Activated T-cell treated with anti-CD3 and anti-CD28 coated beads for 1 hour (primary cell): ENCODE data around the gene FOXE3.

Experiments
- DNase-seq: peaks from one replicate; pipeline ENCODE4 v3.0.0-alpha.2; 2020; ENCODE audit warnings: low read depth

The FOXE3 gene

DNA sequence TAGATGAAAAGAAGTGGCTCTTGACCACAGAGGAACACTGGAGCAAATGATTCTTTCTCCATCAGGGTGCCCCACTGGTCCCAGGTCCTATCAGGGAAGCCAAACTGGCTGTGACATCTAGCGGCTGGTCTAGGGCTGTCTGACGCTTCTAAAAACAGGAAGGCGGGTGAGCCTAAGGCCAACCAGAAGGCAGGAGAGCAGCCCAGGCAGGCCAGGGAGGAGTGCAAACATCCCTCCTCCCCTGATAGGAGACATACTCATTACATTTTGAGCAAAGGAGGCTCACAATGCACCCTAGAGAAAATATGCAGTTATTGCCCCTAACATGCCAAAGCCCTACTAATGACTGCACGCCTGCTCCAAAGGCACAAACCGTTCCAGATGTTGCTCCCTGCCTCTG, 10.4 kb upstream of the FOXE3 start:
- no peak for DNase-seq

DNA sequence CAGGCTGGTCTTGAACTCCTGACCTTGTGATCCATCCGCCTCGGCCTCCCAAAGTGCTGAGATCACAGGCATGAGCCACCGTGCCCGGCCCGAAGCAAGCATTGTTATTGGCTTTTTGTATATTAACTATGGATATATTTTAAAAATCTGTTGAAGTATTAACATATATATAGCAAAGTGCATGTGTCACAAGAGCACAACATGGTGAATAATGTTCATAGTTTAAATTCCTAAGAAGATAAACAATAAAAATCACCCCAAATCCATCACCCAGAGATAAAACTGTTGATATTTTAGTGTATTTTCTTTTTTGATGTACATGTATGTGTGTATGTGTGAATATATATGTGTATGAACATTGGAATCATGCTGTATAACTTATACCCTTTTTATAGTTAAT, 9.1 kb upstream of the FOXE3 start:
- DNase-seq, result no peak

DNA sequence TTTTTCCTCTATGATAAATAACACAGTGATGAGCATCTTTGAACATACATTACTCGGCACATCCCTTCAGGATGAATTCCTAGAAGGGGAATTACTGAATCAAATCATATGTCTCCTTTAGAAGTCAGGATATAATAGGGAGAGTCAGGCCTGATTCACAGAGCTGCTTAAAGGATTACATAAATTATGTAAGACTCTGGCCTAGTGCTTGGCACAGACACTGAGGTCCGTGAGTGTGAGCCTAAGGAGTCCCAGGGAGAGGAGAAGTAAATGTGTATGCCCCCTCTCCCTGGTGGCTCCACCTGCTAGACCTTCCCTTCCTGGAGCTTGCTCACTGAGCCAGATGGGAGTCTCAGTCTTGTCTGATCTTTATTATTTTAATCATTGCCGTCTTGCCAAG, 8.6 kb upstream of the FOXE3 start:
- DNase-seq, result no peak

DNA sequence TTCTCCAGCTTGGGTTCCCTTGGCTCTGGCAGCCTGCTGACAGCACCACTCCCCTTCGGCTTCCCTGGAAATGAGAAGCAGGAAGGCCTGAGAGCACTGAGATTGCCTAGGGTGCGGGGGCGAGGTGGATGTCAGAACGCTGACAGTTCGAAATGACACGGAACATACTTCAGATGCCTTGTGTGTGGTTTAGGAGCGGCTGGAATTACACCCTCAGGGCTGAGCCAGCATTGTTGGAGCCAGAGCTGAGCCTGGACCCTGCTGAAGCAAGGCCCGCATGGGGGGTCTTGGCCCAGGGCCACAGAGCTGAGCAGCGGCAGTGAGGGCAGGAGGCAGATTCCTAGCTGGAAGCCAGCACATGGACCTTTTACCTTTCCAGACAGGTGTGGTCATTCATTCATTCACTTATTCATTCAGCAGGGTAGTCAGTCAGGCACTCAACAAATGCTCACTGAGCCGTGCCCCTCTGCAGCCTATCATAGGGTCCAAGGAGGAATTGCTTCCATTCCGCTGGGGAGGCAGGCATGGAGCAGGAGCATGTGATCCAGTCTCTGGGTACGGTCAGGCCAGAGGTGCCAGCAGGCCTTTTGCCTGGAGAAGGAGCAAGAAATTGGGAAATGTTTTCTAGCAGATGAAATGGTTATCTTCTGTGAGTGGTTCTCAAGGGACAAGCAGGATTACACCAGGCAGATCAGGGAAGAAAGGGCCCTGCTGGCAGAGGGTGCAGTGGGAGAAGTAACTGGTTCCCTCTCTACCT, 6.6 kb upstream of the FOXE3 start:
- DNase-seq, result no peak

DNA sequence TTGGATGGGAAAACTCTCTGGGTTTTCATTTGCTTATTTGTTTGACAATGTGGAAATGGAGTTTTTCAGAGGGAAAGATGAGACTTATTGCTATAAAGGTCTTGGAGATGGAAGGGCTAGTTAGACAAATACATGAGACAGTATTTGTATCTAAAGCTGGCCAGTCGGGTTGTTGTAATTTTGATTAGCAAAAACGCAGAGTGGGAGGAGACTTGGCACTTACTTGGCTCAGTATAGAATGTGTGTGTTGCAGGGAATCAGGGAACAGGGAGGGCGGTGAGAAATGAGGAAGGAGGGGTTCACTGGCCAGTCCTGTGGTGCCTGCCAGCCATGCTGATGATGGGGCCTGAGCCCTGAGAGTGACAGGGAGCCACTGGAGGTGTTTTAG, 6.0 kb upstream of the FOXE3 start:
- no peak for DNase-seq

DNA sequence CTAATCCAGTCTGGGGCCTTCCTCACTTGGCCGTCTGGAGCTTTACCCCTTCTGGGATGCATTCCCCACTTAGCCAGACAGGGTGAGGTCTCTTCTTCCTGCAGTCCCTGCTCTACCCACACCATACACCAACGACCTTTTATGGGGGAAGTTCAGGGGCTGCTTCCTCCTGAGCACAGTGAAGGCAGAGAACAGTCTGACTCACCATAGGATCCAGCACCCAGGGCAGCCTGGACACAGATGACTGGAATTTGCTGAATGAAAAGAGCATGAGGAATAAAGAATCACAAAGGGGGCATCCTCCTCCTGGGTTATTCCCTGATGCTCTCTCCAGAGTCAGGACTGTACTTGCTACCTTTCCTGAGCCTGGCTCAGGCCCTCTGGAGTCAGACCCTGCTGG, 4.6 kb upstream of the FOXE3 start:
- DNase-seq, result no peak

DNA sequence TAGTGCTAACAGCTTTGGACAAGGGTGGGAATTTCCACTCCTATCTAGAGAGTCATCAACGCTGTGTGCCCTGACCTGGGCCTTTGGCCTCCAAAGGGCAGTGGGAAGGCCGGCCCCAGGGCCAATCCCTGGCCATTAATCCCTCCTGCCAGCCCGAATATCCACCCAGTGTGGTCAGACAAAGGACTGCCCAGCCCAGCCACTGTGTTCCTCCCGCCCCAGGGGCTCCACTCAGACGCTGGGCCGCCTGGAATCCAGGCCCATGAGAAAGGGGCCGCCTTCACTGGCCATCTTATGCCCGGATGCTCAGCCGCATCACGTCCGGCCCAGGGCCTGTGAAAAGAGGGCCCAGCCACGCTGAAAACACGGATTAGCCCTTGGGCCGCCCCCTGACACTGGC, 3.6 kb upstream of the FOXE3 start:
- DNase-seq, result no peak

DNA sequence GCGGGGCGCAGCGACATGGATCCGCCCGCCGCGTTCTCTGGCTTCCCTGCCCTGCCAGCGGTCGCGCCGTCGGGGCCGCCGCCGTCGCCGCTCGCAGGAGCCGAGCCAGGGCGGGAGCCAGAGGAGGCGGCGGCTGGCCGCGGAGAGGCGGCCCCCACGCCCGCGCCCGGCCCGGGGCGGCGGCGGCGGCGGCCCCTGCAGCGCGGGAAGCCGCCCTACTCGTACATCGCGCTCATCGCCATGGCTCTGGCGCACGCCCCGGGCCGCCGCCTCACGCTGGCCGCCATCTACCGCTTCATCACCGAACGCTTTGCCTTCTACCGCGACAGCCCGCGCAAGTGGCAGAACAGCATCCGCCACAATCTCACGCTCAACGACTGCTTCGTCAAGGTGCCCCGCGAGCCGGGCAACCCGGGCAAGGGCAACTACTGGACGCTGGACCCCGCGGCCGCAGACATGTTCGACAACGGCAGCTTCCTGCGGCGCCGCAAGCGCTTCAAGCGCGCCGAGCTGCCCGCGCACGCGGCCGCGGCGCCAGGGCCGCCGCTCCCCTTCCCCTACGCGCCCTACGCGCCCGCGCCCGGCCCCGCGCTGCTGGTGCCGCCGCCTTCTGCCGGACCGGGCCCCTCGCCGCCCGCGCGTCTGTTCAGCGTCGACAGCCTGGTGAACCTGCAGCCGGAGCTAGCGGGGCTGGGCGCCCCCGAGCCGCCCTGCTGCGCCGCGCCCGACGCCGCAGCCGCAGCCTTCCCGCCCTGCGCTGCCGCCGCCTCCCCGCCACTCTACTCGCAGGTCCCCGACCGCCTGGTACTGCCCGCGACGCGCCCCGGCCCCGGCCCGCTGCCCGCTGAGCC, 459 bp downstream of the FOXE3 start:
- no peak for DNase-seq

DNA sequence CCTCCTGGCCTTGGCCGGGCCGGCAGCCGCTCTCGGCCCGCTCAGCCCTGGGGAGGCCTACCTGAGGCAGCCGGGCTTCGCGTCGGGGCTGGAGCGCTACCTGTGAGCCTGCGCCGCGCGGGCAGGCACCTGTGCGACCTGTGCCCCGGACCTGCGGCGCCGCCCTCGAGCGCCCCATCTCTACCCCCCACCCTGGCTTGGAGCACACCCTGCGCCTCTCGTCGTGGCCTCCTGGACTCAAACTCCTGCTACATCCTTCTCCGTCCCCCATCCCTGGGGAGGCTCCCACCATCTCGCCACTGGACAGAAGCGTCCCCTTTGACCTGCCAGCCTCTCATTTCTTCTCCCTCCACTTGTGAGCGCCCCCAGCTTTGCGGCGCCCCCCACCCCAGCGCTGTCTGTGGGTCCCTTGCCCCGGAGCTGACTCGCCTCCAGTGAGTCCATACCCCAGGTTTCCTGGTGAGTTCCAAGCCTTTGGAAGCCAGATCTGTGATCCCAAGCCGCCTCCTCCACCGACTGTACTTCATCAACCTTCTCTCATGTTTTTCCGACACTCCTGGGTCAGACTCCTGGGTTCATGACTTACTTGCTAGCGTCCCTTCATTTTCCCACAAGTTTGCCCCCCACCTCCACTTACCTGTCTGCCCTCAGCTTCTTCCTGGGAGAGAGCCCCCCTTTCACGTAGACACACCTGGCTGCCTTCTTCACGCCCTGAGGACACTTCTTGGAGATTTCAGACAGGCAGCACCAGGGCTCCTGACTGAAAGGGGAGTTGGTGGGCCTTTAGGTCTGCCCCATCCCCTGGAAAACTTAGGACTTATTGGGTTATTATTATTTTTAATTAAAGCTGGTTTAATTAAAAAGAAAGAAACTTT, 1.3 kb downstream of the FOXE3 start:
- no peak for DNase-seq

DNA sequence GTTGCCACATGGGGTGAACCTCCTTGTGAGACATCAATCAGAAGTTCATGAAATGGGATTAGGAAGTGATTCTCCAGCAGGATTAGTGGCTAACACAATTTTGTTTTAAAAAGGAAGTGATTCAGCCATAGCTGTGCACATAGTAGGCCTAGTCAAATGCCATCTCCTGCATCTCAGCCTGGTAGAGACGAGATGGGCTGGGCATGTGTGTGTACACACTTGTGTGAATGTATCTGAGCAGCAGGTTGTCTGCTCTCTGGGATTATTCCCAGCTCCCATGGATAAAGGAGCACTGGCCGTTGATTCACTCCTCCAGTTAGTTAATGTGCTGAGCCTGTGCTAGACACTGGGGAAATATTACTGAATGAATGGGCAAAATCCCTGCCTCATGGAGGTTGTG, 2.0 kb downstream of the FOXE3 start:
- no peak for DNase-seq

DNA sequence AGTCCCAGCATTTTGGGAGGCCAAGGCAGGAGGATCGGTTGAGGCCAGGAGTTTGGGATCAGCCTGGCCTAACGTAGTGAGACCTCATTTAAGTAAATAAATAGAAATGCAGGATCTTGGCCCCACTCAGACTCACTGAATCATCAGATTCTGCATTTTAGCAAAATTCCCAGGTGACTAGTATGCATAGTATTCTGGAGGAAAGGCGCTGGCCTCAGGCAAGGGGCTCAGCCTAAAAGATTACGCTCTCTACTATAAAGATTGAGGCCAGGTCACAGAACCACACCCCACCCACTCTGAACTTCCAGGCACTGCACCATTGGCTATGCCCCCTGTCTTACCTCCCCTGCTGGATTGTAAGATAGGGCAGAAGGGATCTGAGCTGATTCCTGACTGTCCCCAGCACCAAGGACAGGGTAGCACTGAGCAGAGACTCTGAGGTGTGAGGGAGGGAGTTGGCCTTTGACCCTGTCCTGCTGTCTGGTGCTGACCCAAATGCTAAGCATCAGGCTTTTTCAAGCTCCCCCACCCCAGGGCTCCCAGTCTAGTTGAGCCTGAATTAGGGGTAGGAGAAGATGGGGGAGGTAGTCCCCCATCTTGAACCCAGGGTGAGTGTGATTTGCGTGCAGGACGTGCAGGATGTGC, 2.7 kb downstream of the FOXE3 start:
- no peak for DNase-seq

DNA sequence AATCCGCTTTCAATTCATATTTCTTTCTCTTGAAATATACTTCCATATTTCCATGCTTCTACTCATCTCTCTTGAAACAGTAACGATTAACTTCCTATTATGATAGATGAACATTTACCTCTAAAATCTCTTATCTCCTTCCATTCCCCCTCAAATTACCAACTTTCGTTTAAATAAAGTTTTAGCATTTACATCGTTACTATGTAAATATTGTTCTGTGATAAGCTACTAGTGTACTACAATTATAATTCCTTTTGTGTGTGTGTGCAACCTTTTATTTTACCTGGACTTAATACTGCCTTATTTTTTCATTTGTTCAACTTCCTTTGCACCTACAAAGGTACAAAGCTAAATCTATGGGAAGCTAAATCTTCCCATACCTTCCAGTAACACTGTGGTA, 4.5 kb downstream of the FOXE3 start:
- DNase-seq, result no peak

DNA sequence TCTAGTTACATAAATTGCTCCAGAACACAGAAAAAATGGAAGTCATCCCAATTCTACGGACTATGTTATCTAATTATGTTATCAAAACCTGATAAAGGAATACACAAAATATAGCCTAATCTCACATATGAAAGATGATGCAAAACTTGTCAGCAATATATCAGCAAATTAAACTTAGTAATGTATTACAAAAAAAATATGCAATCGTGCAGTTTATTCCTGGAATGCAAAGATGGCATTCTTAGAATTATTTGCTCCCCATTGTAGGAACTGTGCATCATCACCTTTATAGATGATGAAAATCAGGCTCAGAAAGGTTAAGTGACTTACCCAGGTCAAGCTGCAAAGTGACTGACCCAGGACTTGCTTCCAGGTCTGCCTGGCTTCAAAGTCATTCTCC, 7.8 kb downstream of the FOXE3 start:
- DNase-seq, result no peak

DNA sequence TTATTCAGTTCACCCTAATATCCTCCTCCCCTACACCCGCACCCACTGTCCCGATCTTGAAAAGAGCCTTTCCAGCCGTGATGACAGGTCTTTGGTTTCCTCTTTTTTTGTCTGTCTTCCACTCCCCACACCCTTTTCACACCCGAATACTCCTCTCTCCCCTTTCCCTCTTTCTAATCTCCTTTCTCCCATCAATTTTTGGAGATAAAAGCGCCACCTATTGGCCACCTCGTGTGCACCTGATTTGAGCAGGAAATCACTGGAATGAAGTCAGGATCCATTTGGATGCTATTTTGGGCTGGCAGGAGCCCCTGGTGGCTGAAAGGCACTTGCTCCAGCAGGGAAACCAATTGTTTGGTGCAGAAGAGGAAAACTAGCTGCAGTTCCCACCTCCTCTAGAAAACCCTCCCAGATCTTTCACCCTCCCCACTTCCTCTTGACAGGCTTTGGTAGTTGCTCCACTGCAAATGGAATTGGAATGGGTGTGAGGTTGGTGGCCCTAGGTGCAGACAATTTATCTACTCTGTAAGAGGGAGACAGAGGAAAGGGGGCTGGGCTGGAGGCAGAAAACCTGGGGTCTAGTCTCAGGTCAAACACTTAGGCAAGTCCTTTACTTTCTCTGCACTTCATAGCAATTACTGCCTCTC, 8.4 kb downstream of the FOXE3 start:
- DNase-seq, result no peak

DNA sequence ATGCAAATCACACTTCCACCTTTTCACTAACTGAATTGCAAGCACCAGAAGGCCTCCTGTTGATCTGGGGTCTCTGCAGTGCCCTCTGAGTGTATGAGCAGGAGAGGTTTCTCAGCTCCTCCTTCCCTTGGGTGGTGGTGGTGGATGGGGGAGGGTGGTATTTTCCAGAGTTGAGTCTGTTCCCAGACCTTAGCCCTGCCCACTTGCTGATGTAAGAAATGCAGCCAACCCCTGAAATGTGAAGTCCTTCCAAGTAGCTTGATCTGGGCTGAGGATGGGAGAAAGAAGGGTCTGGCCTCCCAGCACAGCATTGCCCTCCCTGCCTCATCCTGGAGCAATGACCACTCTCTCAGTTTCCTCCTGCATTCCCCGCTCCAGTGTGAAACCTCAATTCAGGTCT, 15.4 kb downstream of the FOXE3 start:
- DNase-seq, result no peak

DNA sequence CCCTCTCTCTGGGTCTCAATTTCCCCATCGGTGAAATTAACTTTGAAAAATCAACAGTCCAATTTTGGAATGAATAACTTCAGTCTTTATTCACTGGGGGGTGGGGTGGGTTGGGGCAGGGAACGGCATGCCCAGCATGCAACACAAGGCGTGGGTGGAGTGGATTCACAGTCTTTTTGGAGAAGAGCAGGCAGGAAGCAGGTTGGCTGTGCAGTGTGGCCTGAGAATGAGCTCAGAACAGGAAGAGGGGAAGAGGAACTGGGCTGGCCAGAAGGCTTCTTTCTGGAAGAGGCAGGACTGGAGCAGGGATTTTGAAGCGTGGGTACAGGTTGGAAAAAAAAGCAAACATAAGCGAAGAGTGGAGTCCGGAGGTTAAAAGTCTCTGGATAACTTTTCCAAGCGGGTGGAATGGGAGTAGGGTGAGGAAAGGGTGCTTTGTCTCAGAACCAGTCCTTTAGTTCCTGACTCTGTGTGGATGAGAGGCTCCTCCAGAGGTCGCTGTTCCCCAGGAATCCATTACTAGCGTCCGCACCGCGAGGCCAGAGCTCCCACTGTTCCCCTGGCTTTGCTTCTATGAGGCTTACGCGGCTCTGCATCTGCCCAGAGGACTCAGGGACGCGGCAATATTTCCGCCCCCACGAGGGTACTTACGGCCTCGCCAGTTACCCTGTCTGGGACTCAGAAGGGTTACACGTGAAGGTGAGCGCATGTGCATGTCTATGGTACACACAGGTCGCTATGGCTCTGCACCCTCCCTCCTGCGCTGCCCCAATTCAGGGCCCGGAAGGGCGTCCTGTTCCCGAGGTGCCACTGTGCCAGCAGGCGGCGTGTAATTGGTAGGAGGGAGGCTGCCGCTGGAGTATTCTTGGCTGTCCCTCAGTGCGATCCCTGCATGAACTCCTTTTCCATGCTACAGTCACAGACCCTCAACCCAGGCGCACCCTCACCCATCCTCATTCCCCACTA, 16.3 kb downstream of the FOXE3 start:
- DNase-seq, result peak; percentile 57

DNA sequence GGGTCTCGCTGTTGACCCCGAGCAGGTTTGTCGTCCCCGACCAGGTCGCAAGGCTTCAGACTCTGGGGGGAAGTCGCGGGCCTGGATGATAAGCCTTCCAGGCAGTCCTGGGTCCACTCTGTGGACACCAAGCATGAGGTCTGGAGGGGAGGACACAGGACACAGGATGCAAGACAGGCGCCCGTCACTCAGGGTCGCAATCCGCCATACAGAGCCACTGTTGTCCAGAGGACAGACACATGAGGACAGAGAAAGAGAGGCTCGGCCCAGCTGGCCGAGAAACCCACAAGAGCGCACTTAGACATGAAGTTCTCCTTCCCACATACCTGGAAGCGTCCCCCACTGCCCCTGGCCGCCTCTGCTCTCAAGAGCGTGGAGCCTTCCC, 16.9 kb downstream of the FOXE3 start:
- no peak for DNase-seq

DNA sequence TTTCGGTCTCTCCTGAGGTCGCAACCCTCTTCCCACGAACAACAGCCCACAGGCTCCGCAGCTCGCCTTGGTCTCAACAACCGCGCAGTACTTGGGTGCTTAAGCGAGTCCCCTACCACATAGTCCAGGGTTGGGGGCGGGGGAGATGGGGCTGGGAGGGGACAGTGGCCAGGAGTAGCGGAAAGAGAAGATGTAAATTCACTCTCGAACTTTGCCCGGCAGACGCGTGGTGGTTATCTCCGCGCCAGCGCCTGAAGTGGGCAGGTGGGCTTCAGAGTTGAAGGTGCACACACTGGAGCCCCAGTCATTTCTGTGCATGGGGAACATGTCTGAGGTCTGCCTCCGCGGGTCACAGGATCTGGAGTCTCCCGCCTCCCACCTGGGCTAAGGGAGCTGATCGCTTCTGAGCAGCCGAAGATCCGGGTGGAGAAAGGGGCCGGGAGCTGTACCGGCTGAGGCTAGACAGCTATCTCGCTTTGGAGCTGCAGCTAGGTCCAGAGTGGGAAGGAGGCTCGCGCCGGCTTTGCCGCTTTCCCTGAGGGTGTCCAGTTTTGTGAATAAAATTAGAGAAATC, 17.5 kb downstream of the FOXE3 start:
- DNase-seq, result no peak

DNA sequence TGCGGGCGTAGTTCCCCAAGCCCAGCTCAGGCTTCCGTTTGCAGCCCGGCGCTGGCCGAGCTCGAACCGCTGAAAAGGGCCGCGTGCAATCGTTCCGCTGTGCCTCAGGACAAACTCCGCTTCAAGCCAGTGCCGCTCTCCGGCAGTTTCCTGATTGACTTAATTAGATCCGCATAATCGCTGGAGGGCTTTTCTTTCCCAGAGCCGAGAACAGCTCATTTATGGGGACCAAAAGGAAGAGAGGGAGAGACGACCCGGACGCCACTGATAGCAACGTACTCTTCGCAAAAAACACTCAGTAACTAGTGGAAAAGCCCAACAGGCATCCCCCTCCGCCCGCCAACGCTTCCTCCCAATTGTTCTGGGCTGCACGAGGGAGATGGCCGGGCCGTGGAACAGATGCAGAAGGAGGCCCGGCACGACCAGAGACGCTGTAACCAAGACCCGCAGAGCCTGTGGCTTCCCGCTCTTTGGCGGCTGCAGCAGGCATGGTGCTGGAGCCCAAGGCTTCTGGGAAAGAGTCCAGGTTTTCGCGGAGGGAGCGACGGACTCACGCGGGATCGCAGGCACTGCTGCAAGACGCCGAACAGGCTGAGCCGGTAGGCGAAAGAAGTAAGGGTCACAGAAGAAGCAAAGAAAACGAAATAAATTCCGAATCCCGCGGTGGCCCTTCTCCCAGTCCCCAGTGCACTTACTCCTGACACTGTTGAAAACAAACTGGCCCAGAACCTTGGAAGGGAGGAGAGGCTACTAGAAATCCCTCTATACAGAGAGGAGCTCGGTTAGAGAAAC, 18.2 kb downstream of the FOXE3 start:
- DNase-seq, result no peak
